ENCODE measurements around the gene RIT2.

Gene RIT2

DNA sequence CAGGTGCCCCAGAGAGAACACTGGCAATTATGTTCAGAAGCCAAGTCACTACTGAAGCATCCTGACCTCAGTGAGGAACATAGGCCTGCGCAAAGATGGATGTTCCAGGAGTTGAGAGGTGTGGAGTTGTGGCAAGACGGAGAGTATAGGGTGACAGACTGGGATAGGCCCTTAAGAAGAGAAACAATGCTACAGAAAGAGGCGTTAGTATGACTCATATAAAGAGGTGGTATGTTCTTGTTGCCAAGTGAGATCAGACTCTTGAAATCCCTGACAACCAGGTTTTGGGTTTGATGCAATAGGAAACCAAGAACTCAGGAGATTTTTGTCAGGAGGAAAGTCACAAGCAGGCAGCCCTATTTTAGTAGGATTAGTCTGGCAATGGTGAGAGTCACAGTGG lies 185.6 kb downstream of the RIT2 start:
- no peak for DNase-seq (ENCODE audit: low read depth)

DNA sequence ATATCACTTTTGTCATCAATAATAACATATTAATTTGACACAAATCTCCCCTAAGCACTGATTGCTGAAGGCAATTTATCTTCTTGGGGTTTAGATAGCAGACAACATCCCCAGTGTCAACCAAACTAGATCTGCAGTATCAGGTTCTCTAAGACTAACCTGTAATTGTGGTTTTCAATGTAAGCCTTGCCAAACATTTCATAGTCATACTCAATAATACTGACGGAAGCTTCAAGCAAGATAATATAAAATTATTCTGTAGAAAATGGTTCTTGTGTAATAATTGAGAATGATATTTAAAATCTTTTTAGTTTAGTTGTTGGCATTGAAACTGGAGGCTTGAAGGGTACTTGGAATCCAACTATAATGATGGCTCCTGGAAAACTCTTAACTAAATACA lies 186.3 kb downstream of the RIT2 start:
- DNase-seq (ENCODE audit: low read depth) = no peak

DNA sequence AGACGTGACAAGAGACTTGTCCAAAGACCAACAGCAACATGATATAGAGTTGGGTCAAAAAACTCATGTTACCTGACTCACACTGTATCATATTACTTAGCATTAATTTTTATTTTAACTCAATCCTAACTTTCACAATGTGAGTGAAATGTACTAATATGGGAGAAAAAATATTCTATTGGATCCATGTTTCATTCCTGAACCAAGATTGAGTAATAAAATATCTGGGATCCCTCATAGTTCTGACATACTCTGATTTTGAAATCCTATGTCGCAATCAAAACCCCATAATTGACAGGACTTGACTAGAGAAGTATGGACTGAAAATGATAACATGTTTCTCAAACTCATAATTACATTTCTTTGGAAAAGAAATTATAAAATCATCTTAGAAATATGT lies 190.4 kb downstream of the RIT2 start:
- no peak for DNase-seq (ENCODE audit: low read depth)

DNA sequence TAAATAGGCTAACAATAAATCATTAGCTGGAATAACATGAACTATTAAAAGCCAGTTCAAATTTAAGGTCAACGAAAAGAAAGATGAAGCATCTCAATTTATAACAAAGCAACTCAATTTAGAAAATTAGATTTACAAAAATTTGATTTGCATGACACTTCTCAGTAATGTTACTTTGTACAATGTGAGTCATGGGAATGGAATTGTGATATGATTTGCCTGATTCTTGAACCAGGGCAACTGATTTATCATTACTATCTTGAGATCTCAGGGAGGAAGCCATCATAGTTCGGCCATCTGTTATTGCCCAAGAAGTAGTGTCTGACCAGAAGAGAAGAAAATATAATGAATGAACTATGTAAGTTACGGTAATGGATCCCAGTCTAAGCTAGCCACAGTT lies 193.1 kb downstream of the RIT2 start:
- DNase-seq (ENCODE audit: low read depth) = no peak

DNA sequence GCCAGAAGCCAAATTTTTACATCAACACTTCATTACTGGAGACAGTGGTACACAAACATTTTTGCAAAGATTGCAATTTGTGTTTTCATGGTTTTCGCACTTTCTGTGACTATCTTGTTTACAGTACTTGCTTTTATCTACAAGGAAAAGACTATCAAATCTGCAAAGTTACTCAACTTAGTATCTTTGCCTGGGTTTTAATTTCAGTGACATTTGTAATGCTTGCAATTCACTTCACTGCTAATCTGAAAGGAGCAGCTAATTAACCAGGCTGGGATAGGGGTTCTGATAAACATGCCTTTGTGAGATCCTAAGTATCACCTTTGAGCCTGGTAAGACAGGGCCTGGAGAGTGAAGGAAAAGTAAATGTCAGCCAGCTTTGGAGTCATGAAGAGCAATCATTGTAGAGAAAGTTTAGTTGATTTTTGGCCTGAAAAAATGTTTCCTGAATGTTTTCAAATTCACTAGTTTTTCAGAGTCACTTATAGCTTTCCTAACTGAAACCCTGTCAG lies 194.2 kb downstream of the RIT2 start:
- no peak for DNase-seq (ENCODE audit: low read depth)

DNA sequence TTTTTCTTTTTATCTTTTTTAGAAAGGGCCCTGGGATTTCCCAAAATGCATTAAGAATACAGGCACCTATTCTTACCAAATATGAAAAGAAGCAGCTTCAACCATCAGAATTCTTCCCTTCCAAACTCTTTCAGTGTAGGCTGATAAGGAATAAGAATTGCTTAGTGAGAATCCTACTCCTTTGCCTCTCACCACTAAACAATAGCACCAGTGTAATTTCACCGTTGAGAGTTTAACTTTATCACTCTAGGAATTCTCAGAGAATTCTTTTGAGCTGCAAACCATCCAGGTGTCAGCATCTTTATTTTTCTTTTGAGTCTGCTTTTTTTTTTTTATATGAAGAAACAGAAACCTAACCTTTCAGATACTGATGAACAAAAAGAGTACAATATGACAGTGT lies 194.9 kb downstream of the RIT2 start:
- DNase-seq (ENCODE audit: low read depth) = no peak

DNA sequence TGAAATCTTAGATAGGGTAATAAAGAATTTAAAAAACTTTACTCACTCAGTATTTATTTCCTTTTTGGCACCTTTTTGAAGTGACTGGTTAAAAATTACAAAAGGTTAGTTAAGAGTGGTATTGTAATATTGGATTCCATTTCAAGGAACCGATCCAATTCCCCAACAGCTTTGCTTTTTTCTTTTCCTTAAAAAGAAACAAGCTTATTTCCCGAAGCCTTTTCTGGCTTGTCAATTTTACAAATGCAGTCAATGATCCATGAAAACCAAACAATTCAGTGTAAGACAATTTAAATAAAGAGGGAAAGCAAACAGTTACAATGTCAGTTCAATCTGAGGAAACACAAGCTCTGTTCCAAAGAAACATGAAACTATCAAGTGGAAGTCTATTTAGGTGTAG lies 200.2 kb downstream of the RIT2 start:
- no peak for DNase-seq (ENCODE audit: low read depth)

DNA sequence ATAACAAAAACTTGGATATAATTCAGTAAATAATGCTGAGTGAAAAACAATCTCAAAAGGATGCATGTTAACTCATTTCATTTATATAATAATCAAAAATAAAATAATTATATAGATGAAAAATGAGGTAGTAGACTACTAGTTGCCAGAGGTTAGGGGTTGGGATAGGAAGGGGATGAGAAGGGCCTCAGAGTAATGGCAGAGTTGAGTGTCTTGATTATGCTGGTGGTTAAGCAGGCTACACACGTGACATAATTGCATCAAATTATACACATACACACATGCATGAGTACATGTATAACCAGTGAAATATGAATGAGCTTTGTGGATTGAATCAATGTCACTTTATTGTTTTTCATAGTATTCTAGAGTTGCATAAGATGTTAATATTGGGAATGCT lies 201.0 kb downstream of the RIT2 start:
- no peak for DNase-seq (ENCODE audit: low read depth)

DNA sequence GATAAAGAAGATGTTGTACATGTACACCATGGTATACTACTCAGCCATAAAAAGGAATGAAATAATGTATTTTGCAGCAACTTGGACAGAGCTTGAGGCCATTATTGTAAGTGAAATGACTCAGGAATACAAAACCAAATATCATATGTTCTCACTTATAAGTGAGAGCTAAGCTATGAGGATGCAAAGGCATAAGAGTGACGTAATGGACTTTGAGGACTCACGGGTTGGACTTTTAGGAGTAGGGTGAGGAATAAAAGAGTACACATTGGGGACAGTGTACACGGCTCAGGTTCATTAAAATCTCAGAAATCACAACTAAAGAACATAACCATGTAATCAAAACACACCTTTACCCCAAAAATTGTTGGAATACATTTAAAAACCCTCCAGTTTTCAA lies 206.4 kb downstream of the RIT2 start:
- DNase-seq (ENCODE audit: low read depth) = no peak

DNA sequence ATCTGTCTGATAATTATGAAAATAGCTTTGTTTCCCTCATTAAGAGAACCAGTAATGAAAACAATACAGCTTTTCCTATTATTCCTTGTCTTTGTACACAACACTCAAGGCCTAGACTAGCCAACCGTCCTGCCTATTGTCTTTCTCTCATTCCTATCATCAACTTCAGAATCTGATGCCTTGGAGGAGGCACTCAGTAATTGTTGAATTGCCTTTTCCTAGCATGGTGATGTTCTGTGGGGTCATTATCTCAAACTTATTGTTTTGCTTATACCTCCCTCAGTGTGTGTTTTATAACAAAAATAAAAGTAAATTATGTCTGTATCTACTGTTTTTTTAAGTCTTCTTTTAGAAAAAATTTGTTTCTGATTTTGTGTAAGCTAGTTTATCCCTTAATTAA lies 208.7 kb downstream of the RIT2 start:
- no peak for DNase-seq (ENCODE audit: low read depth)

DNA sequence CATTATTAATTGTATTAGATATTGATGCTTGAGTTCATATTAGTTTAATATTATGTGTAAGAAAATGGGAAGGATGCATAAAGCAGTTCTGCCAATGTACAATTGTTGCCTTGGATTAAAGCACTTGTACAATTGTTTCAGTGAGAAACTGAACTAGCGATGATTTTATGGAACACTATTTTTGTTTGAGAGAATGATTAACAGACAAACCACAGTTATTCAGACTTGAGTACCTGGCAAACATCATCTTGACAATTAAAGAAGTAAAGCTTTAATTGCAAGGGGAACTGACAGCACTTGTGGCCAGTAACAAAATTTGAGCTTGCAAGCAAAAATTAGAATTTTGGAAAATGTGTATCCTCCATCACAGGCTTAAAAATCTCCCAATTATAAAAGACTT lies 214.3 kb downstream of the RIT2 start:
- no peak for DNase-seq (ENCODE audit: low read depth)

DNA sequence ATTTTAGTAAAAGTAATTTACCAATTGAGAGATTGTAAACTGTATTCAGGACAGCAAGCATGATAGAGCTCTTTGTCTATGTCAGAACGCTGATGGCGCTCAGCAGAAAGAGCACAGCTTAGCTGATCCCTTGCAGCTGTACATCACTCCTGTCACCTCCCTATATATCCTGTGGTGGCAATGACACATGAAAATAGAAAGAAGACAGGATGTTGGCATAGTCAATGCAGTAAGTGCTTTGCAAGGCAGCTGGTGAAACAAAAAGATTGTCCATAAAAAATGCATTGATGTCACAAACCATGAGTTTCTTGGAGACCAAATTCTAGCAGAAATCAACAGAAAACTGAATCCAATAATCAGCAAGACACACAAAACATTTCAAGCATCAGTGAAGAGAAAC lies 221.5 kb downstream of the RIT2 start:
- no peak for DNase-seq (ENCODE audit: low read depth)

DNA sequence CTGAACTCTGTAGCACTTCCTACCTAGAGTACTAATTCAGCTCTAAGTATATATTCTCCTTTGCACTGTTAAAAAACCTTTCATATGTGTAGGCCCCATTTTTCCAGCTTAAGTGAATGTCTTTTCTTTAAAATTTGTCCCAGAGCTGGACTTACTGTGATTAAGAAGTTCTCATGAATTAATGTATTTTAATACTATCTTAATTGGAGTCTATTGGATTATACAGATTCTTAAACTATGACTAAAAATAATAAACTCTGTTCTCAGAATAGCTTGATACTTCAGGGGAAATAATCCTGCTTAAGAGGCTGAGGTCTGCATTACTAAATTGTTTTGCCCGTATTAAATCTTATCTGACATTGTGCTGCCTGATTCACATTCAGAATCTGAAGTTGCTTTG lies 223.3 kb downstream of the RIT2 start:
- DNase-seq (ENCODE audit: low read depth) = no peak

DNA sequence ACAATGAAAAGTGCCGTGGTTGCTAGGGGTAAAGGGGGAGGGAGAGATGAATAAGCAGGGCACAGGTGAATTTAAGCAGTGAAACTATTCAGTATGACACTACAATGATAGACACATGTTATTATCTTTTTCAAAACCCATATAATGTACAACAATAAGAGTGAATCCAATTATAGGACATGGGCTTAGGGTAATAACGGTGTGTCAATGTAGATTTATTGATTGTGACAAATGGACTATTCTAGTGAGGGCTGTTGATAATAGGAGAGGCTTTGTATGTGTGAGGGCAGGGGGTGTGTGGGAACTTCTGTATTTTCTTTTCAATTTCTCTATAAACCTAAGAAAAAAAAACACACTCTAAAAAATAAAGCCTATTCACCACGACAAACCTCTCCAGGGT lies 223.8 kb downstream of the RIT2 start:
- no peak for DNase-seq (ENCODE audit: low read depth)

DNA sequence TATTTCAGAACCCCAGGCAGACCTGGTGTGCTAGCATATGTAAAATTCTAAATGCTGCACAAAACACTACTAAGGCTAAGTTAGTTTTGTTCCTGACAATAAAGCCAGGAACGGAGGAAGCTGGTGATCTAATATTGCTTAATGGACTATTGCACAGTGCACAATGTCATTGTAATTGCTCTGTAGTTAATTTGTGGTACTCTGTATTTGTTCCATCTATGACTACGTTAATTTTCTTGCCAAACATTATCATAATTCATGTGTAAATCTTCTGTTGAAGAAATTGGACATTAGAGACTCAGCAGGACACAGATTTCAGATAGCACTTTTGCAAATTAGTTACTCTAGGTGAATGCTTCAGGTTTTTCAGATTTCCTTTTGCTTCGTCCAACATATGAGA lies 232.3 kb downstream of the RIT2 start:
- no peak for DNase-seq (ENCODE audit: low read depth)

DNA sequence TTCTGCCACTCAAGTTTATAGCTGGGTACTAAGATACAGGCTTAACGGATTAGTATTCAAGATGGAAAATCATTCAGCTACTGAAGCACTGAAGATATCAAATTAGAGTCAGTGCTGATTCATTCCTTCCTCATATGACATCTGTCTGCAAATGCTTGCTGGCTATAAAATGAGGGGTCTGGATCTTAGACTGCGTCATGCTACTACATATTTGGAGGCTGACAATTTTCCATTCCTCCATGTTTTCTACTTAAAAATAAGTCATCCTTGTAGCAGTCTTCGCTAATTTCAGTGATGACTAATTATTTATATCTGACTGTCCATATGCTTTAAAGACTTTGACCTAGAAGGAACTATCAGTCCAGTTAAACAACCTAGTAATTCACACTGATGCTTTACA lies 233.4 kb downstream of the RIT2 start:
- no peak for DNase-seq (ENCODE audit: low read depth)

DNA sequence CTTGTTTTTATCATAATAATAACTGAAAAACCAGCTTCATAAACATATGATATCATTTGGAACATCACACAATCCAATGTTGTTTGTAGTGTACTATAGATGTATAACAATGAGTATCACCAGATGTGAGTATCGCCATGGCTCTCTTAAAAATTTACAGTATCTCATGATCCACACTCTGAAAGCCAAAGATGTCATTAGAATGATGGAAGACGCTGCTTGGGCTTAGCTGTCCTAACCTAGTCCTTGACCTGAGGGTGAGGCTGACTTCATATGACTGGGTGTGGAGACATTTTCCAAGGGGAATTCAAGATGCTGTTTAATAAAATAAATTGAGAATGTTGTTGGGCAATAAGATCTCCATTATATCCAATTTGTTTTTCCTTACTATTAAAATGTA lies 242.6 kb downstream of the RIT2 start:
- DNase-seq (ENCODE audit: low read depth) = no peak

DNA sequence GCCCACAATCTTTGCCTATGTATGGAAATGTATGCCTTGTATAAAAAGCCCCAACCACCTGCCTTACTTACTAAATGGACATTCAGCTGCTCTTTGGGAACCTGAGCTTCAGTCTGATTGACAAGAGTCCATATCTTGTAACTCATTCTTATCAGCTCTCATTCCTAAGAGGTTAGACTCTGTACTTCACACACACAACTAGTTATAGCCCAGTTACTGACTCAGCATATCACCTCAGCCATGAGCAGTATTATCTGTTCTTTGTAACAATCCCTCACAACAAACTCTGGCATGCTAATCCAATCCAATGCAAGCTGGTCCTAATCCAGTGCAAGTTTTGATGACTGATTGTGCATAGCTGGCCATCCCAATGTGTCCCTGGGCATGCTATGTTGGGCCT lies 250.6 kb downstream of the RIT2 start:
- no peak for DNase-seq (ENCODE audit: low read depth)

DNA sequence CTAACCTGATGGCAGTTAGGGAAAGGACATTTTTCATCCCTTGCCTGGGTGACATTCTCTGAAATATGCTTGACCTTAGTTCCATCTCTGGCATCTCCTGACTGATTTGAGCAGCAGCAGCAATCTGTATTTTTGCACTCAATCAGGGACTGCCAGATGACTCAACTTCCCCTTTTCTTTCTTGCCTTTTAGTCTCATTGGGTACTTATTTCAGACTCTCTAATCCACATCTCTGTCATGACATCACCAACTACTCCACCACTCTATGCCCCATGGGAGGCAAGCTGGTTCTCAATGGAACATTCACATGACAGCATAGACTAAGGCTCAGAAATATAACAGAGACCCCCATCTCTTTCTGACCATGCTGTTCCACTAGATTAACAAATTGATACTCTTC lies 254.2 kb downstream of the RIT2 start:
- DNase-seq (ENCODE audit: low read depth) = no peak

DNA sequence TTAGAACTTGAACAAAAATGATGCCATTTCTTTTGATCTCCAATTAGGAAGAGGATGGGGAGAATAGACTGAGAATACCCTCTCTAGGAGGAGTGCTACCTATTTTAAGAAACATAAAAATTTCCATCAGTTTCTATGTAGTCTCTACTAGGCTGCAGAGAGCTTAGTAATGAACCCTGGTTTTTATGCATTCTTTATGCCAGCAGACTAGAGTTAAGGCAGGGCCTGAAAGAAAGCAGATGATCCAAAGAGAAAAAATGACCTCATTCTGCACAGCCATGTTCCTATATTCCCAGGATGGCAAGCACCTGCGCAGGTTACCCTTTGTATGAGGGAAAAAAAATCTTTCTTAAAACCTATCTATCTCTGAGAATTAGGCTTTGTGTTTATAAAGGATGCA lies 254.9 kb downstream of the RIT2 start:
- DNase-seq (ENCODE audit: low read depth) = no peak

DNA sequence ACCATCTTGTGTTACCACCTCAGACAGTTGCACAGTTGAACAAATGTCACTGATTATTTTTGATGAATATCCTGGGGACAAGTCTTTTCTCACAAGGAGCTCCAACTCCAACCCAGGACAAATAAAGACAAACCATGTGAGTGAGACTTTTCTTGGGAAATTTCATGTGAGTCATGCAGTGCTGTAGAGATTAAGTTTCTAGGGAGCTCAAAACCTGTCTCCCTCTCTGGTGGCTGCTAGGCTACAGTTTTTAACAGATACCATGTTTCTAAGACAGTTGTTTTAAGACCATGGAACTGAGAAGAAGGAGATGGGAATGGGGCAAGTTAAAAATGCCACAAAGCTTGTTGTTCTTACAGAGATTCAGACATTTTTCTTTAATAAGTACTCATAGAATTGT lies 255.5 kb downstream of the RIT2 start:
- no peak for DNase-seq (ENCODE audit: low read depth)

DNA sequence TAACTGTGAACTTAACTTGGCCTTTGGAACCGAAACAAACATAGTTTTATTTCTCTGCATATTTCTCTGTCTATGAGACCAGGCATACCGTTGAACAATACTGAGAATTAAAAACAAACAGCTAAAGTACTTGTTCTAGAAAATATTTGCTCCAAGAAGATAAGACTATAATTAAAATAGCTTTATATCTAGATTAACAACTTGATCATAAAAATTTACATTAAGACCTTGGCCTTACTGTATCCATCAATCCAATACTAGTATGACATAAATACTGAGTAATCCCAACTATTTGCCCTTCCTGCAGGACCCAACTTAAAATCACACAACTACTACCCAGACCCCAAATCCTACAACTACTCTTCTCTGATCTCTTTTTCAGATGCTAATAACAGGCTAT lies 260.9 kb downstream of the RIT2 start:
- no peak for DNase-seq (ENCODE audit: low read depth)

DNA sequence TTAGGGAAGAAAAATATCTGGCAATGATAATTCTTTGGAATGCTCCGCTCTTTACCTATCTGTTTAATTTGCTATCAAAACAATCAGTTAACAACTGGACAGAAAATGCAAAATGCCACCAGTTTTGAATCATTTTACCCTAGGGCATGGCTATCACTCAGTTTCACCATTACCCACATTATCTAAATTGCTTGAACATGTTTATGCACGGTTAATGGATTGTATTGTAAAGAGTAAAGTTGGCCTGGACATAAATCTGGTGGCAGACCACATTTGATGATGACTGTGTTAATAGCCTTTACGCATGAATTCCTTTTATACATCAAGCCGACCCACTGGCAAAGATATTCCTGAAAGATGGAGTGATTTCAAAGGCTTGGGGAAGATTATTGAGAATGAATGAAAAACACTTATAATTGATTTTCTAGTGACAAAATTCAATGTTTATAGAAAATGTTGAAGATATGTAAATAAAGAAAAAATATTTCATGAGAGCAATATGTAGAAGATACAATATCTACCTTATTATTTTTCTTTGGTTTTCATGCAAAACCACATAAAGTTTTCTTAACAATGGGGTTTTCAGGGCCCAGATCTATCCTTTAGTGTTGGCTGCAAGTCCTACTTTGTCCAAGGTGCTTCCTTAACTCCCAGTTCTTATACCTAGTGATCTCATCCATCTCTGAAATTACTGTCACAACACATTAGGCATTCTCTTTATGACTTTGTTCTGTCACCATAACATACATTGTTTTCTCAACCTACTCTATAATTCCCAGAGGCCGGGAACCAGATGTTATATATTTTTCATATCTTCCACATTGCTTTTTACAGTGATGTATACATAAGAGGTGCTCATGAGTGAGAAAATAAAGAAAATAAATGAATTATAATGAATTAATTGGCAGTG lies 265.1 kb downstream of the RIT2 start:
- no peak for DNase-seq (ENCODE audit: low read depth)

DNA sequence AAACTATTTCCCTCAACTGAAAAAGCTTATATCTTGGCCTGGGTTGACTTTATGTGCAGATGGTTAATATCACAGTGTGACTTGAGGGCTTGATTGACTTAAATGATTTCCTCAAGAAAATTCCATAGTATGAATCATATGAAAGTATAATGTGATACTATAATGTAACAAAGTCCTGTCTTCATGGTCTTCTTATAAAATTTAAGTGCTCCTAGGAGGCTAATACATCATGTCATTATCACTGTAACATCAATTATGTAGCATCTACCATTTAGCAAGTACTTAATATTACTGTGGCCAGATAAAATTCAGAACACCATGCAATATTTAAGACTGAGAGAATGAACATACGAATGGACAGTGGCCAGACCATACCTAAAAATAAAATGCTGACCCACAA lies 276.1 kb downstream of the RIT2 start:
- no peak for DNase-seq (ENCODE audit: low read depth)

Measured in activated T-helper 1 cell treated with Interleukin-2 at 50 U/mL for 16 hours (primary cell).